ENCODE measurements around the gene ZNF488.

Gene ZNF488

GRCh38 chr10:47326306-47326926, 57.7 kb downstream of the ZNF488 start:
- no peak for DNase-seq

- DNase-seq, result no peak
These were observed 58.5 kb downstream of the ZNF488 start for GRCh38 chr10:47325303-47326291.

GRCh38 chr10:47323636-47324296, 60.3 kb downstream of the ZNF488 start:
- DNase-seq, result no peak

- no peak for DNase-seq
These were observed 61.0 kb downstream of the ZNF488 start for GRCh38 chr10:47323087-47323486.

- no peak for DNase-seq
These were observed 61.6 kb downstream of the ZNF488 start, which contains the start of gene GDF2 for GRCh38 chr10:47322300-47323061. Gene GDF2 (plus strand): TSS chr10:47322454. CDS start chr10:47322669, 215 bp downstream.

- DNase-seq, result no peak
These were observed 62.4 kb downstream of the ZNF488 start for GRCh38 chr10:47321521-47322195.

- no peak for DNase-seq
These were observed 63.3 kb downstream of the ZNF488 start for GRCh38 chr10:47320812-47321211.

GRCh38 chr10:47319784-47320183, 64.3 kb downstream of the ZNF488 start:
- DNase-seq, result no peak

- DNase-seq, result no peak
These were observed 65.4 kb downstream of the ZNF488 start for GRCh38 chr10:47318706-47319105.

- DNase-seq, result no peak
These were observed 66.8 kb downstream of the ZNF488 start for GRCh38 chr10:47317251-47317650.

GRCh38 chr10:47316131-47316530, 68.0 kb downstream of the ZNF488 start:
- DNase-seq, result no peak

Measured in GDM1 (cell line).